HUES48 (cell line): ENCODE results near the gene CMC2.
A peak's percentile ranks its signal among the peaks of the same experiment; 100 is the strongest.

Experiments used
- H3K27ac ChIP-seq: one replicate; pipeline ENCODE4 v1.7.0; 2013; ENCODE audit warnings: low read depth, low read length, inconsistent platforms
- H3K27me3 ChIP-seq: 2 replicates; pipeline ENCODE4 v1.6.1; 2013; ENCODE audit warnings: mild to moderate bottlenecking, low read length; ENCODE audit not compliant: control insufficient read depth, insufficient read depth
- H3K36me3 ChIP-seq: 2 replicates; pipeline ENCODE4 v1.6.1; 2013; ENCODE audit warnings: low read length; ENCODE audit not compliant: control insufficient read depth, insufficient read depth
- H3K4me1 ChIP-seq: 2 replicates; pipeline ENCODE4 v1.6.1; 2013; ENCODE audit warnings: mild to moderate bottlenecking, low read length; ENCODE audit not compliant: control insufficient read depth, insufficient read depth
- H3K4me3 ChIP-seq: 2 replicates; pipeline ENCODE4 v1.5.1; 2013; ENCODE audit warnings: mild to moderate bottlenecking, low read depth, low read length
- H3K9ac ChIP-seq: 2 replicates; pipeline ENCODE4 v1.6.1; 2013; ENCODE audit warnings: mild to moderate bottlenecking, low read depth, low read length, moderate library complexity
- H3K9me3 ChIP-seq: 2 replicates; pipeline ENCODE4 v1.6.1; 2013; ENCODE audit warnings: low read length; ENCODE audit not compliant: control insufficient read depth, insufficient read depth

CMC2 gene

GRCh38 chr16:80947708-80948625, 58.7 kb downstream of the CMC2 start:
- Histone ChIP-seq H3K27me3 (no peaks in the 10 kb centered on the region), H3K9ac (no peak overlapping the region), H3K9me3 (no peaks in the 10 kb centered on the region), H3K4me3 (no peak overlapping the region), H3K4me1 (0 out of 2 replicates have a peak, but pooled peaks cover 5% of the 10 kb centered on the region), H3K27ac (no peak overlapping the region), H3K36me3 (no peaks in the 10 kb centered on the region)

GRCh38 chr16:80947239-80947638, 59.4 kb downstream of the CMC2 start:
- H3K4me1 ChIP-seq, result 0 out of 2 replicates have a peak, but pooled peaks cover 5% of the 10 kb centered on the region
- no peaks in the 10 kb centered on the region for H3K36me3 ChIP-seq
- H3K9me3 ChIP-seq, result no peaks in the 10 kb centered on the region
- no peak overlapping the region for H3K27ac ChIP-seq
- H3K9ac ChIP-seq, result no peak overlapping the region
- H3K4me3 ChIP-seq, result no peak overlapping the region
- H3K27me3 ChIP-seq, result no peaks in the 10 kb centered on the region

DNA sequence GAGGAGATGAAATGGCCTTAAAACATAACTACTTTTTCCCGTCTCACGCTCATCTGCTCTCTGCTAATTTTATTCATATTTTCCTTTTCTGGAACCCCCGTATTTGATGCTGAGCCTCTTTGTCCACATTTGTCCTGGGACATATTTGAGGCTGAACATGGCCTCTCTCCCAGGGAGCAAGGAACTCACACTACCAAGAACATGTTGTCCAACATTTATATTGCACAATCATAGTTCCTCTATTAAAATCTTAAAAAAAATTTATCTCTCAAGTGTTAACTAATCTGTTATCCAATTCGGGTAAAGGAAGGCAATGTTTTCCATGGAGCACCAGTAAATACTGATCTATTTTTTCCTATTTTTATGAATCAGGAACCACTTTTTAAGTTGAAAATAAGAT, 60.2 kb downstream of the CMC2 start:
- Histone ChIP-seq H3K9me3 (no peaks in the 10 kb centered on the region), H3K36me3 (no peaks in the 10 kb centered on the region), H3K27me3 (no peaks in the 10 kb centered on the region)

DNA sequence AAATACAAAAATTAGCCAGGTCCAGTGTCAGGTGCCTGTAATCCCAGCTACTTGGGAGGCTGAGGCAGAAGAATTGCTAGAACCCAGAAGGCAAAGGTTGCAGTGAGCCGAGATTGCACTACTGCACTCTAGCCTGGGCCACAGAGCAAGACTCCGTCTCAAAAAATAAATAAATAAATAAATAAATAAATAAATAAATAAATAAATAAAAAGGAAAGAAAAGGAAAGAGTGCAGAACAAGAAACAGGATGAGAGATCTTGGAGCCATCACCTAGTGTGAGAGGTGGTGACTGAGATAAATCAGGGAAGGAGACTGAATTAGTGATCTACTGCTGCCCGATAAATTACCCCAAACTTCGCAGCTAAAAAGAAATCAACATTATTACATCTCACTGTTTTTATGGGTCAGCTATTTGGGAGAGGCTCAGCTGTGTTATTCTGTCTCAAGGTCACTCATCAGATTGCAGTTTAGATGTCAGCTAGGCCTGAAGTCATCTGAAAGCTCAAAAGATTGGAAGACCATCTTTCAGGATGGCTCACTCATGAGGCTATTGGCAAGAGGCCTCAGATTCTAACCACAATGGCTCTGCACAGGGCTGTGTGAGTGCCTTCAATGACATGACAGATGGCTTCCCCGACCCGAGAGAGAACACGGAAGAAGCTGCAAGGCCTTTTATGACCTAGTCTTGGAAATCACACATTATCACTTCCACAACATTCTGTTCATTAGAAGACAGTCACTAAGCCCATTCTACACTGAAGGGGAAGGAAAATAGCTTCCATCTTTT, 66.4 kb downstream of the CMC2 start:
- Histone ChIP-seq H3K36me3 (no peaks in the 10 kb centered on the region), H3K9me3 (no peaks in the 10 kb centered on the region), H3K4me3 (no peak overlapping the region), H3K27me3 (no peaks in the 10 kb centered on the region), H3K27ac (no peak overlapping the region), H3K9ac (no peak overlapping the region), H3K4me1 (peaks cover 12% of the 10 kb centered on the region)

More for the DNA sequence above, 60.2 kb downstream of the CMC2 start:
- Histone ChIP-seq H3K4me1 (0 out of 2 replicates have a peak, but pooled peaks cover 5% of the 10 kb centered on the region), H3K9ac (no peak overlapping the region), H3K27ac (no peak overlapping the region), H3K4me3 (no peak overlapping the region)

- H3K9ac ChIP-seq, result no peak overlapping the region
- H3K4me3 ChIP-seq, result no peak overlapping the region
- peak overlapping the region; percentile 30 for H3K27ac ChIP-seq
- H3K9me3 ChIP-seq, result no peaks in the 10 kb centered on the region
- H3K36me3 ChIP-seq, result no peaks in the 10 kb centered on the region
- peaks cover 12% of the 10 kb centered on the region for H3K27me3 ChIP-seq
- H3K4me1 ChIP-seq, result peaks cover 12% of the 10 kb centered on the region
These were observed 67.8 kb downstream of the CMC2 start for GRCh38 chr16:80938879-80939260.

- Histone ChIP-seq H3K27me3 (peaks cover 19% of the 10 kb centered on the region), H3K9ac (no peak overlapping the region), H3K4me3 (no peak overlapping the region), H3K4me1 (peaks cover 12% of the 10 kb centered on the region), H3K36me3 (no peaks in the 10 kb centered on the region), H3K27ac (peak overlapping the region; percentile 30), H3K9me3 (no peaks in the 10 kb centered on the region)
These were observed 68.4 kb downstream of the CMC2 start for GRCh38 chr16:80938004-80938878.

DNA sequence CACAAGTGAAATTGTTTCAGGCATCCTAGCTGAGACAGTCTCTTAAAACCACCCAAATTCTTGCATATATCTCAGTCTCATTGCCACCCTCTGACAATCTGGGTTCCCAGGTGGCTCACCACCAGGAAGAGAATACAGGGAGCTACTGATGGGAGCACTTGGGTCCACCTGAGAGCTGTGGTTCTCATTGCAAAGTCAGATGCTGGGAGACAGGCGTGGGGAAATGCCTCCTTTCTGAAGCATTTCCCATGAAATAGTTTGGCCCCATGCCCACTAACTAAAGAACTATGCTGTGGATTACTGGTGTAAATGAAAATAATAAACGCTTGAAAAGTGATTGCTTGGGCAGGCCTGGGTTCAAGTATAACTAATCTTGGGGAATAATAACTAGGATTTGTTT, 70.3 kb downstream of the CMC2 start:
- Histone ChIP-seq H3K9me3 (no peaks in the 10 kb centered on the region), H3K4me3 (no peak overlapping the region), H3K27ac (no peak overlapping the region), H3K27me3 (peaks cover 37% of the 10 kb centered on the region), H3K4me1 (peaks cover 14% of the 10 kb centered on the region), H3K9ac (no peak overlapping the region), H3K36me3 (no peaks in the 10 kb centered on the region)

- H3K9me3 ChIP-seq, result no peaks in the 10 kb centered on the region
- H3K36me3 ChIP-seq, result no peaks in the 10 kb centered on the region
- H3K4me1 ChIP-seq, result peaks cover 14% of the 10 kb centered on the region
- H3K4me3 ChIP-seq, result no peak overlapping the region
- H3K27me3 ChIP-seq, result peaks cover 38% of the 10 kb centered on the region
- no peak overlapping the region for H3K9ac ChIP-seq
- no peak overlapping the region for H3K27ac ChIP-seq
These were observed 71.0 kb downstream of the CMC2 start for GRCh38 chr16:80935691-80936090.

- H3K27me3 ChIP-seq, result peaks cover 38% of the 10 kb centered on the region
- H3K9ac ChIP-seq, result no peak overlapping the region
- H3K27ac ChIP-seq, result no peak overlapping the region
- peaks cover 4% of the 10 kb centered on the region for H3K4me1 ChIP-seq
- no peaks in the 10 kb centered on the region for H3K9me3 ChIP-seq
- H3K4me3 ChIP-seq, result peak overlapping the region; percentile 62
- H3K36me3 ChIP-seq, result no peaks in the 10 kb centered on the region
These were observed 74.0 kb downstream of the CMC2 start for GRCh38 chr16:80932708-80933095.

- Histone ChIP-seq H3K36me3 (no peaks in the 10 kb centered on the region), H3K27me3 (peaks cover 38% of the 10 kb centered on the region), H3K9ac (no peak overlapping the region), H3K27ac (no peak overlapping the region), H3K4me1 (peaks cover 3% of the 10 kb centered on the region; the same call in 1 of the 2 replicates), H3K4me3 (peak overlapping the region; percentile 62), H3K9me3 (no peaks in the 10 kb centered on the region)
These were observed 74.6 kb downstream of the CMC2 start for GRCh38 chr16:80931801-80932707.
